Large intestine (tissue), 3 donors: ENCODE data around the gene CDC42EP3. TPM values are rescaled to one million over a fixed set of nuclear protein-coding genes. Genes with fewer than 3 reads are reported as not detected.

ENCODE experiments used
- DNase-seq, 2 donors: peaks; one replicate each; pipeline versions ENCODE4 v3.0.0 to v3.0.0-alpha.2; 2013
- H3K27ac ChIP-seq: one replicate; pipeline ENCODE4 v1.5.1; 2013; ENCODE audit warnings: low read length
- H3K27me3 ChIP-seq: 2 replicates; pipeline ENCODE4 v1.6.1; 2013; ENCODE audit warnings: low read length; ENCODE audit not compliant: control insufficient read depth, insufficient read depth
- H3K36me3 ChIP-seq: 2 replicates; pipeline ENCODE4 v1.6.1; 2013; ENCODE audit warnings: low read length; ENCODE audit not compliant: control insufficient read depth, insufficient read depth
- H3K4me1 ChIP-seq: one replicate; pipeline ENCODE4 v1.6.1; 2013; ENCODE audit warnings: low read length; ENCODE audit not compliant: control insufficient read depth, insufficient read depth
- H3K4me3 ChIP-seq: one replicate; pipeline ENCODE4 v1.5.1; 2013; ENCODE audit warnings: low read length
- H3K9me3 ChIP-seq: one replicate; pipeline ENCODE4 v1.6.1; 2013; ENCODE audit warnings: mild to moderate bottlenecking, low read depth, low read length, moderate library complexity; ENCODE audit not compliant: control insufficient read depth
- WGBS: methylation state at CpG from one replicate; pipeline ENCODE4 v1.1.5; 2013; ENCODE audit warnings: low lambda C conversion rate; ENCODE audit not compliant: insufficient coverage; 5-methylcytosine and 5-hydroxymethylcytosine counted together
- polyA plus RNA-seq: library from polyadenylated mRNA; unstranded; fragments of 120-200 nt; gene quantifications from one replicate; pipeline ENCODE4 v1.2.1, GENCODE V29; 2013

CDC42EP3 gene
- polyA plus RNA-seq, 1 donor: 11.8 TPM

DNA sequence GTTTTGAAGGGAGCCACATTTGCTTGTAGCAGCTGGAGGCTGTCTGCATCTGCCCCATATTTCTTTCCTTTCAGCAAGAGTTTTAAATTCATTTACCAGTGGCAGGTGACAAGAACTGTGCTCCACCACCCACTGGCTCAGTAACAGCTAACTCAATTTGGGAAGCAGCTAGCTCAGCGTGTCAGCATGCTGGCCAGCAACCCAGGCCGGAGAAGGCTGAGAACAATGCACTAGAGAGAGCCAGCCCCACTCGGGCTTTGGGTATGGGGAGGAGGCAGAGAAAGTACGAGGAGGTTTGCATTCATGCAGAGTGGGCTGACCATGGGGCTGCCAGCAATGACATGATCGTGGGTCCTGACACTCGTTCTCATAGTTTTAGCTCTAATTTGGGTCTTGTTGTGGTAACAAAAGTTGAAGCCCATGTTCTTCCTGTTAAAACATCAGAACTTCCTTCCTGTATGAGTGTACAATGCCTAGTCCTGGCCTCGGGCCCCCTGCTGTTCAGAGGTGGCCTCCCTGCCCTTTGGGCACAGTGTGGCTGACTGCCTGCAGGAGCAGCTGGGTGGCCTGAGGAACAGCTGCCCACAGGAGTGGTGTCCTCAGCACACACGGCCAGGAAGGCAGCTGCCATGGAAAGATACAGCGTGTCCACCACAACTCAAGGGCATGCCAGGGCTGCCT, 23.0 kb downstream of the CDC42EP3 start:
- Histone ChIP-seq H3K4me3 (no peak overlapping the region), H3K9me3 (no peaks in the 10 kb centered on the region), H3K36me3 (peaks cover 2% of the 10 kb centered on the region), H3K27ac (no peak overlapping the region), H3K4me1 (no peaks in the 10 kb centered on the region), H3K27me3 (no peaks in the 10 kb centered on the region)
- WGBS: no CpG with 5 or more reads among the region's 9 CpGs
- DNase-seq: no peak

DNA sequence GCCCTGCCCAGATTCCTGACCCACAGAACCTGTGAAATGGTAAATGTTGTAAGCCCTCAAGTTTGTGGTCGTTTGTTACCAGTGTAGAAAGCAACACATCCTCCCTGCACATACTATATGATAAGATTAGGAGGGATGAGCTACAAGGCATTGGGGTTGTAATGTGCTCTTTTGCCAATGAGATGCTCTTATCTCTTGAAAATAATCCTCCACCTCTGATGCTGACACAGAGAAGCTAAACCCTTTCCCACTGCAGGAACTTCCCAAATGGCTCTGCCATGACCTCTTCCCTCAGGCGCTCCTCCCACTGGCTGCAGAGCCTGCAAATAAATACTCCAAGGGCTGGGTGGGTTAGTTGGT, 23.5 kb downstream of the CDC42EP3 start:
- Histone ChIP-seq H3K36me3 (peaks cover 2% of the 10 kb centered on the region), H3K9me3 (no peaks in the 10 kb centered on the region), H3K27me3 (no peaks in the 10 kb centered on the region), H3K4me3 (no peak overlapping the region), H3K4me1 (no peaks in the 10 kb centered on the region), H3K27ac (no peak overlapping the region)
- no peak for DNase-seq
- no CpG with 5 or more reads among the region's 2 CpGs for WGBS

DNA sequence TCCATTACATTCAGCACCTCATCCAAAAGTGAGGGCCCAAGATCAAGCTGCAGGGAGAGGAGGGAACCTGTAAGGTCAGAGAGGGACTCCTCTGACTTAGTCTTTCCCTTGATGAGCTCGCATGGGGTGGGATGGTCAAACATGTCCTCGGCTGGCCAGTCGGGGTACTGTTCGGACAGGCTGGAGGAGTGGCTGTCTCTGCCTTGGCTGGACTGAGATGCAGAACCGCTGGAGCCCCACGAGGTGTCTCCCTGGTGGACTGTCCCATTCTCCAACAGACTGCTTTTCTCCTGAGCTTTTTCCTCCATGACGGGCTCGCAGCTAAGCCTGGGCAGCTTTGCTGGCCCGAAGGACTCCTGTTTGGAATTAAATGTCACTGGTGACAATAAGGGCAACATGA, 25.6 kb downstream of the CDC42EP3 start:
- H3K9me3 ChIP-seq: no peaks in the 10 kb centered on the region
- H3K36me3 ChIP-seq: peaks cover 2% of the 10 kb centered on the region
- no peak overlapping the region for H3K27ac ChIP-seq
- no peaks in the 10 kb centered on the region for H3K4me1 ChIP-seq
- no peaks in the 10 kb centered on the region for H3K27me3 ChIP-seq
- DNase-seq: no peak
- no peak overlapping the region for H3K4me3 ChIP-seq
- WGBS: no CpG with 5 or more reads among the region's 9 CpGs

- Histone ChIP-seq H3K36me3 (peaks cover 2% of the 10 kb centered on the region), H3K27ac (no peak overlapping the region), H3K27me3 (no peaks in the 10 kb centered on the region), H3K9me3 (no peaks in the 10 kb centered on the region), H3K4me1 (no peaks in the 10 kb centered on the region), H3K4me3 (no peak overlapping the region)
- DNase-seq: no peak
- 80% methylated on average over 2 of the region's 6 CpGs for WGBS
Measured at GRCh38 chr2:37645362-37645761, 26.1 kb downstream of the CDC42EP3 start.

- Histone ChIP-seq H3K36me3 (peaks cover 2% of the 10 kb centered on the region), H3K4me1 (no peaks in the 10 kb centered on the region), H3K27me3 (no peaks in the 10 kb centered on the region), H3K4me3 (no peak overlapping the region), H3K27ac (no peak overlapping the region), H3K9me3 (no peaks in the 10 kb centered on the region)
- WGBS: 100% methylated on average over 1 of the region's 5 CpGs
- no peak for DNase-seq
Measured at GRCh38 chr2:37644191-37644590, 27.3 kb downstream of the CDC42EP3 start.

GRCh38 chr2:37643730-37644078, 27.7 kb downstream of the CDC42EP3 start:
- H3K4me3 ChIP-seq: no peak overlapping the region
- H3K9me3 ChIP-seq: no peaks in the 10 kb centered on the region
- DNase-seq: no peak
- H3K27me3 ChIP-seq: no peaks in the 10 kb centered on the region
- no peaks in the 10 kb centered on the region for H3K4me1 ChIP-seq
- WGBS: 100% methylated on average over 2 of the region's 5 CpGs
- peaks cover 2% of the 10 kb centered on the region for H3K36me3 ChIP-seq
- no peak overlapping the region for H3K27ac ChIP-seq

GRCh38 chr2:37642907-37643729, 28.3 kb downstream of the CDC42EP3 start:
- DNase-seq: no peak
- Histone ChIP-seq H3K36me3 (no peaks in the 10 kb centered on the region), H3K27ac (no peak overlapping the region), H3K4me3 (no peak overlapping the region), H3K27me3 (no peaks in the 10 kb centered on the region), H3K4me1 (no peaks in the 10 kb centered on the region), H3K9me3 (no peaks in the 10 kb centered on the region)
- 92% methylated on average over 2 of the region's 6 CpGs for WGBS

GRCh38 chr2:37641582-37642171, 29.8 kb downstream of the CDC42EP3 start:
- H3K27me3 ChIP-seq: no peaks in the 10 kb centered on the region
- WGBS: 83% methylated on average over 1 of the region's 7 CpGs
- no peak overlapping the region for H3K27ac ChIP-seq
- no peaks in the 10 kb centered on the region for H3K9me3 ChIP-seq
- H3K36me3 ChIP-seq: no peaks in the 10 kb centered on the region
- no peak overlapping the region for H3K4me3 ChIP-seq
- H3K4me1 ChIP-seq: no peaks in the 10 kb centered on the region
- no peak for DNase-seq

GRCh38 chr2:37639631-37640030, 31.8 kb downstream of the CDC42EP3 start:
- Histone ChIP-seq H3K27ac (no peak overlapping the region), H3K36me3 (no peaks in the 10 kb centered on the region), H3K27me3 (peaks cover 6% of the 10 kb centered on the region), H3K4me1 (no peaks in the 10 kb centered on the region), H3K4me3 (no peak overlapping the region), H3K9me3 (no peaks in the 10 kb centered on the region)
- no peak for DNase-seq
- WGBS: no CpG with 5 or more reads among the region's 3 CpGs

DNA sequence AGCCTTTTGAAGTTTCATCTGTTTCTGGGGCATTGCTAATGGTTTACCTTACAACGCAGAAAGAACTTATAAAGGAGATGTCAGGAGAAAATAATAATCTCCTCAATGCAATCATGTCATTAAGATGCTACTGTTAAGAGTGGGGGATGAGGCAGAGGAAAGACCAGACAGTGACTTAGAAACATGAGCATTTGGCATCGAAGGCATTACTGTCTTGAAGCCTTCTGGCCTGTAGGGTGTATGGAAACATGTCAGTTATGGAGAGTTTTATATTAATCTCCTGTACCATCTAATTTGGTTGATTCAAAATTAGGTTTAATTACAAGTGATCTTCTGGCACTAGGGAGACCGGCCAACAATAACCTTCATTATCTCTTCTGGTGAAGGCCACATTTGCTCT, 32.5 kb downstream of the CDC42EP3 start:
- H3K9me3 ChIP-seq: no peaks in the 10 kb centered on the region
- no peak overlapping the region for H3K4me3 ChIP-seq
- H3K36me3 ChIP-seq: no peaks in the 10 kb centered on the region
- DNase-seq: no peak
- no peaks in the 10 kb centered on the region for H3K4me1 ChIP-seq
- WGBS: 100% methylated on average over 2 of the region's 3 CpGs
- H3K27ac ChIP-seq: no peak overlapping the region
- peaks cover 6% of the 10 kb centered on the region for H3K27me3 ChIP-seq
